ENCODE data around the gene CATSPERZ. TPM values are rescaled to one million over a fixed set of nuclear protein-coding genes. Genes with fewer than 3 reads are reported as not detected.
A peak's percentile ranks its signal among the peaks of the same experiment; 100 is the strongest.

Gene CATSPERZ
- polyA plus RNA-seq, 4 donors, result 0.15 to 0.58 TPM; not detected in 2

GRCh38 chr11:64294774-64295173 is 5.4 kb upstream of the CATSPERZ start:
- Histone ChIP-seq H3K27ac (ENCODE audit: low read depth in 1 of 3, low read length in 2 of 3) (no peak overlapping the region), H3K4me1 (ENCODE audit: control insufficient read depth in 3 of 3, insufficient read depth in 2 of 3, low read depth in 1 of 3, low read length in 2 of 3) (peaks cover 0 to 6% (median 2%) of the 10 kb centered on the region in 3 donors), H3K4me3 (ENCODE audit: low read depth in 1 of 3, low read length in 3 of 3) (no peak overlapping the region), H3K27me3 (ENCODE audit: control insufficient read depth in 3 of 3, insufficient read depth in 3 of 3, low read length in 3 of 3) (peaks cover 17 to 92% (median 43%) of the 10 kb centered on the region in 3 donors), H3K36me3 (ENCODE audit: control insufficient read depth in 3 of 3, insufficient read depth in 2 of 3, low read depth in 1 of 3, low read length in 3 of 3) (peaks cover 0 to 2% (median 0%) of the 10 kb centered on the region in 3 donors), H3K9me3 (ENCODE audit: control insufficient read depth in 2 of 2, insufficient read depth in 1 of 2, low read depth in 1 of 2, low read length in 1 of 2) (no peaks in the 10 kb centered on the region)
- DNase-seq (no peak), FAIRE-seq (no peak)
- 56 to 63% (median 57%) methylated on average over 3 of the region's 3 CpGs for WGBS, 3 donors

GRCh38 chr11:64295760-64296159 is 4.4 kb upstream of the CATSPERZ start:
- H3K36me3 ChIP-seq (ENCODE audit: control insufficient read depth in 3 of 3, insufficient read depth in 2 of 3, low read depth in 1 of 3, low read length in 3 of 3), result no peaks in the 10 kb centered on the region
- DNase-seq (no peak), FAIRE-seq (no peak)
- H3K27me3 ChIP-seq (ENCODE audit: control insufficient read depth in 3 of 3, insufficient read depth in 3 of 3, low read length in 3 of 3), result peaks cover 17 to 93% (median 44%) of the 10 kb centered on the region in 3 donors
- H3K27ac ChIP-seq (ENCODE audit: low read depth in 1 of 3, low read length in 2 of 3), result no peak overlapping the region
- peaks cover 0 to 16% (median 4%) of the 10 kb centered on the region in 3 donors for H3K4me1 ChIP-seq (ENCODE audit: control insufficient read depth in 3 of 3, insufficient read depth in 2 of 3, low read depth in 1 of 3, low read length in 2 of 3)
- no peaks in the 10 kb centered on the region for H3K9me3 ChIP-seq (ENCODE audit: control insufficient read depth in 2 of 2, insufficient read depth in 1 of 2, low read depth in 1 of 2, low read length in 1 of 2)
- 82 to 83% (median 82%) methylated on average over 4 of the region's 4 CpGs for WGBS, 3 donors
- no peak overlapping the region for H3K4me3 ChIP-seq (ENCODE audit: low read depth in 1 of 3, low read length in 3 of 3)

GRCh38 chr11:64296236-64296635 is 3.9 kb upstream of the CATSPERZ start:
- DNase-seq (no peak), FAIRE-seq (no peak)
- Histone ChIP-seq H3K27ac (ENCODE audit: low read depth in 1 of 3, low read length in 2 of 3) (no peak overlapping the region), H3K9me3 (ENCODE audit: control insufficient read depth in 2 of 2, insufficient read depth in 1 of 2, low read depth in 1 of 2, low read length in 1 of 2) (no peaks in the 10 kb centered on the region), H3K4me3 (ENCODE audit: low read depth in 1 of 3, low read length in 3 of 3) (no peak overlapping the region), H3K36me3 (ENCODE audit: control insufficient read depth in 3 of 3, insufficient read depth in 2 of 3, low read depth in 1 of 3, low read length in 3 of 3) (no peaks in the 10 kb centered on the region), H3K4me1 (ENCODE audit: control insufficient read depth in 3 of 3, insufficient read depth in 2 of 3, low read depth in 1 of 3, low read length in 2 of 3) (peaks cover 0 to 16% (median 4%) of the 10 kb centered on the region in 3 donors), H3K27me3 (ENCODE audit: control insufficient read depth in 3 of 3, insufficient read depth in 3 of 3, low read length in 3 of 3) (peaks cover 17 to 93% (median 40%) of the 10 kb centered on the region in 3 donors)
- WGBS, 3 donors, result 25 to 40% (median 36%) methylated on average over 1 of the region's 1 CpG

- Histone ChIP-seq H3K27ac (ENCODE audit: low read depth in 1 of 3, low read length in 2 of 3) (no peak overlapping the region), H3K4me3 (ENCODE audit: low read depth in 1 of 3, low read length in 3 of 3) (no peak overlapping the region), H3K36me3 (ENCODE audit: control insufficient read depth in 3 of 3, insufficient read depth in 2 of 3, low read depth in 1 of 3, low read length in 3 of 3) (no peaks in the 10 kb centered on the region), H3K4me1 (ENCODE audit: control insufficient read depth in 3 of 3, insufficient read depth in 2 of 3, low read depth in 1 of 3, low read length in 2 of 3) (peaks cover 0 to 14% (median 4%) of the 10 kb centered on the region in 3 donors), H3K27me3 (ENCODE audit: control insufficient read depth in 3 of 3, insufficient read depth in 3 of 3, low read length in 3 of 3) (peaks cover 13 to 99% (median 39%) of the 10 kb centered on the region in 3 donors), H3K9me3 (ENCODE audit: control insufficient read depth in 2 of 2, insufficient read depth in 1 of 2, low read depth in 1 of 2, low read length in 1 of 2) (no peaks in the 10 kb centered on the region)
- FAIRE-seq (no peak), DNase-seq (no peak)
- 7 to 12% (median 8%) methylated on average over 33 to 34 of the region's 34 CpGs for WGBS, 3 donors
These were observed 3.1 kb upstream of the CATSPERZ start for GRCh38 chr11:64296830-64297698.

GRCh38 chr11:64297699-64298358 is 2.3 kb upstream of the CATSPERZ start:
- no peaks in the 10 kb centered on the region for H3K9me3 ChIP-seq (ENCODE audit: control insufficient read depth in 2 of 2, insufficient read depth in 1 of 2, low read depth in 1 of 2, low read length in 1 of 2)
- no peak for FAIRE-seq
- H3K27me3 ChIP-seq (ENCODE audit: control insufficient read depth in 3 of 3, insufficient read depth in 3 of 3, low read length in 3 of 3), result peaks cover 9 to 93% (median 39%) of the 10 kb centered on the region in 3 donors

GRCh38 chr11:64298966-64299846 is 952 bp upstream of the CATSPERZ start:
- FAIRE-seq, result no peak

More at GRCh38 chr11:64297699-64298358, 2.3 kb upstream of the CATSPERZ start:
- DNase-seq, result no peak
- peaks cover 0 to 14% (median 4%) of the 10 kb centered on the region in 3 donors for H3K4me1 ChIP-seq (ENCODE audit: control insufficient read depth in 3 of 3, insufficient read depth in 2 of 3, low read depth in 1 of 3, low read length in 2 of 3)
- no peak overlapping the region for H3K4me3 ChIP-seq (ENCODE audit: low read depth in 1 of 3, low read length in 3 of 3)
- WGBS, 3 donors, result 11 to 36% (median 36%) methylated on average over 18 of the region's 18 CpGs
- H3K27ac ChIP-seq (ENCODE audit: low read depth in 1 of 3, low read length in 2 of 3), result no peak overlapping the region
- no peaks in the 10 kb centered on the region for H3K36me3 ChIP-seq (ENCODE audit: control insufficient read depth in 3 of 3, insufficient read depth in 2 of 3, low read depth in 1 of 3, low read length in 3 of 3)

GRCh38 chr11:64303109-64304031 is 3.2 kb downstream of the CATSPERZ start:
- 77 to 86% (median 81%) methylated on average over 12 to 13 of the region's 13 CpGs for WGBS, 3 donors
- Histone ChIP-seq H3K27ac (ENCODE audit: low read depth in 1 of 3, low read length in 2 of 3) (peak overlapping the region in 2 of 3 donors; percentile 98), H3K36me3 (ENCODE audit: control insufficient read depth in 3 of 3, insufficient read depth in 2 of 3, low read depth in 1 of 3, low read length in 3 of 3) (peaks cover 0 to 20% (median 0%) of the 10 kb centered on the region in 3 donors), H3K4me1 (ENCODE audit: control insufficient read depth in 3 of 3, insufficient read depth in 2 of 3, low read depth in 1 of 3, low read length in 2 of 3) (peaks cover 0 to 42% (median 5%) of the 10 kb centered on the region in 3 donors), H3K4me3 (ENCODE audit: low read depth in 1 of 3, low read length in 3 of 3) (no peak overlapping the region), H3K9me3 (ENCODE audit: control insufficient read depth in 2 of 2, insufficient read depth in 1 of 2, low read depth in 1 of 2, low read length in 1 of 2) (no peaks in the 10 kb centered on the region), H3K27me3 (ENCODE audit: control insufficient read depth in 3 of 3, insufficient read depth in 3 of 3, low read length in 3 of 3) (peaks cover 3 to 38% (median 8%) of the 10 kb centered on the region in 3 donors)
- FAIRE-seq, result no peak
- no peak for DNase-seq

More at GRCh38 chr11:64298966-64299846, 952 bp upstream of the CATSPERZ start:
- Histone ChIP-seq H3K4me1 (ENCODE audit: control insufficient read depth in 3 of 3, insufficient read depth in 2 of 3, low read depth in 1 of 3, low read length in 2 of 3) (peaks cover 0 to 21% (median 5%) of the 10 kb centered on the region in 3 donors), H3K27ac (ENCODE audit: low read depth in 1 of 3, low read length in 2 of 3) (no peak overlapping the region), H3K27me3 (ENCODE audit: control insufficient read depth in 3 of 3, insufficient read depth in 3 of 3, low read length in 3 of 3) (peaks cover 8 to 79% (median 36%) of the 10 kb centered on the region in 3 donors), H3K9me3 (ENCODE audit: control insufficient read depth in 2 of 2, insufficient read depth in 1 of 2, low read depth in 1 of 2, low read length in 1 of 2) (no peaks in the 10 kb centered on the region), H3K4me3 (ENCODE audit: low read depth in 1 of 3, low read length in 3 of 3) (peak overlapping the region in 1 of 3 donors; percentile 47), H3K36me3 (ENCODE audit: control insufficient read depth in 3 of 3, insufficient read depth in 2 of 3, low read depth in 1 of 3, low read length in 3 of 3) (no peaks in the 10 kb centered on the region)
- WGBS, 3 donors, result 2 to 4% (median 2%) methylated on average over 43 to 60 of the region's 60 CpGs
- DNase-seq, result peak in 1 of 2 donors; percentile 56

Measured in small intestine (tissue), 7 donors.